GM21723 (cell line): ENCODE results near the gene C2CD4C.
"Not testable (repeated sequence)": the region's sequence is repeated elsewhere in the genome, so short reads cannot be mapped to it uniquely, and the experiment has no call there.

Experiments used
- ATAC-seq: cut with Tn5 transposase; IDR thresholded peaks from one replicate; pipeline ENCODE4 v1.9.1; 2021; ENCODE audit warnings: mild to moderate bottlenecking, moderate library complexity; ENCODE audit not compliant: unreplicated experiment

The C2CD4C gene

GRCh38 chr19:439167-439900 is 30.4 kb upstream of the C2CD4C start:
- ATAC-seq = no peak

GRCh38 chr19:438416-438958 is 29.5 kb upstream of the C2CD4C start:
- no peak for ATAC-seq

DNA sequence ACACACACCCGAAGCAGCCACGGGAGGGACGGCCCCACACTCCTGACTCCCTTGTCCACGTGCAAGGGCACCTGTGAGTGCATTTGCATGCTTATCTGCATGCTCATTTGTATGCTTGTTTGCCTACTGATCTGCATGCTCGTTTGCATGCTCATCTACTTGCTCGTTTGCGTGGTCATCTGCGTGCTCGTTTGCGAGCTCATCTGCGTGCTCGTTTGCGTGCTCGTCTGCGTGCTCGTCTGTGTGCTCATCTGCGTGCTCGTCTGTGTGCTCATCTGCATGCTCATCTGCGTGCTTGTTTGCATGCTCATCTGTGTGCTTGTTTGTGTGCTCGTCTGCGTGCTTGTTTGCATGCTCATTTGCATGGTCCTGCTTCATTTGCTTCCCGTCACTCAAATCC is 28.1 kb upstream of the C2CD4C start:
- ATAC-seq = no peak

GRCh38 chr19:436413-436950 is 27.5 kb upstream of the C2CD4C start:
- ATAC-seq = no peak

- ATAC-seq = no peak
Measured at GRCh38 chr19:435707-436412, 26.9 kb upstream of the C2CD4C start.

DNA sequence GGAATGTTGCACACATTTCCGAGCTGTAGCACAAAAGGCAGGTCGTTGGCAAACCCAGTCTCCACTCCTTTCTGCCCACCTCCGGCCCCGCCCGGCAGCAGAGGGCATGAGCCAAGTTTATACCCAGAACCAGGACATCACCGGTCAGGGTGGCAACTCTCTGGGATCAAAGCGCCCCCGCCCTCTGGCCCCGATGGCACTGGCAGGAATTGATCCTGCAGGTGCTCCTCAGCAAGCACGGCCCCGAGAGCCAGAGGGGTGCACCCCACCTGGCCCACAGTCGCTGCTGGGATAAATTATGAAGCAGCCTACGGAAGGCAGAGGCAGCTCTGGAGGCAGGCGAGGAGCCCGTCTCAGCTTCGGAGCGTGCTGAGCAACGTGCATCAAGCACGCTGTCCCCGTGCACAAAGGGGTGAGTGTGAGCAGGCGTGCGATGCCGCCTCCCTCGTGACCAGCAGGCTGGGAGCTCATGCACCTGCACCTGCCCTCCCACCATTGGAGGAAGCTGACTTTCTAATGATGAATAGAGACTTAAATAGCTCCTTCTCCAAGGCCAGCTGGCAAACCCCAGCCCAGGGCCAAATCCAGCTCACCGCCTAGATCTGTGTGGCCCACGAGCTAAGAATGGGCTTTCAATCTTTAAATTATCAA is 26.2 kb upstream of the C2CD4C start:
- ATAC-seq = no peak

GRCh38 chr19:434152-434960 is 25.4 kb upstream of the C2CD4C start:
- no peak for ATAC-seq

DNA sequence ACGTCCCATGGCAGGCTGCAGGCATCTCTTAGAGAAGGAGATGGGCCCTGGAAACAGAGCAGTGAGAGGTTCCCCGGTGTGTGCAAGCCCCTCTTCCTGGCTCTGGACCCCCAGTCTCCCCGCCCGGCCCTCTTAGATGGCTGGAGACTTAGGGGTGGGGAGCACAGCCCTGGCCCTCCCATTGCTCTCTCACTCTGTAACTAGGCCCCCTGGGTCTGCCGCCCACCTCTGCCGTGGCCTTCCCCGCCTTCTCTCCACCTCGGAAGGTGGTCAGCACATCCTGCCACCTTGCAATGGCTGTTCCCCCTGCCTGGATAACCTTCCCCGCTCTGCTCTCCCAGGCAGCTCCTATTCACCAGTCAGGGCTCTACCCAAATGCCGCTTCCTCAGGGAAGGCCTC is 21.8 kb upstream of the C2CD4C start:
- no peak for ATAC-seq

DNA sequence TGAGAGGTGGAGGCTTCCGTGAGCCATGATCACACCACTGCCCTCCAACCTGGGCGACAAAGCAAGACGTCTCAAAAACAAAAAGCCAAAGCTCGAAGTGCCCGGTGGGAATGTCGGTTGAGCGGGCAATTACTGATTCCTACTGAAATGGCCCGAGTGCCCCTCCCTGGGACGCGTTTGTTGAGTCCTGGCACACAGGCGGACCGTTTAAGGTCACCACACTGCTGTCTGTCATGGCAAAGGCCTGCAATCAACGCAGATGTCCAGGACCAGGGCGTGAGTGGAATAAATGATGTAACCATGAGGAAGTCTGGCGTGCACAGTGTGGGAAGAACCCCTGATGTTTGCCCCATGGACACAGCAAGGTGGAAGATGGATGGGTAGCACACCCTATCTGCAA is 19.2 kb upstream of the C2CD4C start:
- ATAC-seq = no peak

GRCh38 chr19:427675-428074 is 18.7 kb upstream of the C2CD4C start:
- not testable (repeated sequence) for ATAC-seq

DNA sequence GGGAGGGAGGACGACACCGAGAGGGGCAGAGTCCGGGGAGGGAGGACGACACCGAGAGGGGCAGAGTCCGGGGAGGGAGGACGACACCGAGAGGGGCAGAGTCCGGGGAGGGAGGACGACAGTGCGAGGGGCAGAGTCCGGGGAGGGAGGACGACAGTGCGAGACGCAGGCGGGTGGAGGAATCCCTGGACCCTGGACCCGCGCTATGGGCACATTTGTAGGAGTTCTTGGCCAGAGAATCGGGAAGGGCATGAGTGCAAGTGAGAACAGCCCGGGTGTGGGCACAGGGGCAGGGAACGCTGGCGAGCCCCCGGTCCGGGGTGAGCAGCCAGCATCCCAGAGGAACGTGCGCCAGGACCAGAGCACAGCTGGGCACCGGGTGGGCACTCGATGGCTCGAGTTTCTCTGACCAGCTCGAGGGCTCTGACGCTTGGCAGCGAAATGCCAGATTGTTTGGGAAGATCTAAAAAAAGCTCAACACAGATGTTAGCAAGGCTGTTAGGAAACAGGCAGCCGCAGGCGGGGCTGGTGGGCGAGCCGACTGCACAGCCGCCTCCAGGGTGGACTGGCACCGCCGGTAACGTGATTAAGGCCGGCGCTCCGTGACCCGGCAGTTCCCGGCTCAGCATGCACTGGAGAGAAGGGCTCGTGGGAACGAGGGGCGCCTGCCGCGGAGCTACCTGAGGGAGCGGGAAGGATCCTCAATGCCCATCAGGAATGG is 17.9 kb upstream of the C2CD4C start:
- ATAC-seq = no peak

DNA sequence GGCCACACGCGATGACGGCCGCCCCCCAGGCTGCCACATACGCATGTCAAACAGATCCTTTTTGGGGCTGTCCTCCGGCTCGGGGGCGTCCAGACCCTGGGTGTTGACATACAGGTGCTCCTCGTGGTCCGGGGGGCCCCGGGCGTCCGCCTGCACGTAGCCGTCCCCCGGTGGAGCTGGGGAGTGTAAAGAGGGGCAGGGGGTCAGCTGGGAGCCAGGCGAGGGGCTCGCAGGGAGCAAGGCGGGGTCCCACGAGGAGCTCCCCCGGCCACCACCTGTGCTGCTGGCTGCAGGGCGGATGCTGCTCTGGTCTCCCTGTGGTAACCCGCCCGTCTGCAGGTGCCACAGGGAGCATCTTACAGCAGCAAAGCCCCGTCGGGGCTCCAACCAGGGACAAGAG is 16.1 kb upstream of the C2CD4C start:
- ATAC-seq = no peak

- ATAC-seq = no peak
Measured at GRCh38 chr19:424546-424945, 15.6 kb upstream of the C2CD4C start.

- no peak for ATAC-seq
Measured at GRCh38 chr19:423691-424466, 14.9 kb upstream of the C2CD4C start.

- ATAC-seq = not testable (repeated sequence)
Measured at GRCh38 chr19:422917-423226, 13.9 kb upstream of the C2CD4C start.

- no peak for ATAC-seq
Measured at GRCh38 chr19:422213-422916, 13.4 kb upstream of the C2CD4C start.

GRCh38 chr19:419721-420515 is 11.0 kb upstream of the C2CD4C start:
- ATAC-seq = no peak
